Lung (tissue), 12 donors: ENCODE measurements around the gene TNFAIP8. TPM values are rescaled to one million over a fixed set of nuclear protein-coding genes. Genes with fewer than 3 reads are reported as not detected.
A peak's percentile ranks its signal among the peaks of the same experiment; 100 is the strongest.

Experiments used
- ATAC-seq: fragments of 200-7000 bp; cut with Tn5 transposase; one replicate; pipeline ENCODE4 v1.9.1; 2020; ENCODE audit warnings: moderate number of reproducible peaks; ENCODE audit not compliant: insufficient read depth, low FRiP score
- DNase-seq, 3 donors: peaks; one replicate each; pipeline ENCODE4 v3.0.0-alpha.2; 2013 to 2017
- H3K27ac ChIP-seq, 2 donors: one replicate each; pipeline ENCODE4 v1.5.1; 2013; ENCODE audit warnings: mild to moderate bottlenecking in 2 of 2, moderate library complexity in 2 of 2, control low read depth in 1 of 2, inconsistent platforms in 1 of 2, low read depth in 1 of 2, low read length in 1 of 2
- H3K27me3 ChIP-seq, 3 donors: one replicate each; pipeline ENCODE4 v1.5.1; 2013; ENCODE audit warnings: low read length in 2 of 3; ENCODE audit not compliant: control insufficient read depth in 3 of 3, insufficient read depth in 3 of 3
- H3K36me3 ChIP-seq, 4 donors: one replicate each; pipeline ENCODE4 v1.5.1; 2013; ENCODE audit warnings: low read length in 4 of 4, mild to moderate bottlenecking in 1 of 4, moderate library complexity in 1 of 4; ENCODE audit not compliant: control insufficient read depth in 4 of 4, insufficient read depth in 4 of 4
- H3K4me1 ChIP-seq, 5 donors: one replicate each; pipeline ENCODE4 v1.5.1; 2013; ENCODE audit warnings: low read length in 5 of 5, mild to moderate bottlenecking in 2 of 5, moderate library complexity in 1 of 5; ENCODE audit not compliant: control insufficient read depth in 5 of 5, insufficient read depth in 5 of 5
- H3K4me3 ChIP-seq: one replicate; pipeline ENCODE4 v1.5.1; 2013; ENCODE audit warnings: mild to moderate bottlenecking, control low read depth, moderate library complexity
- H3K9ac ChIP-seq, 2 donors: one replicate each; pipeline ENCODE4 v1.5.1; 2013; ENCODE audit warnings: low read length in 2 of 2, control low read depth in 1 of 2; ENCODE audit not compliant: insufficient read depth in 1 of 2
- H3K9me3 ChIP-seq, 4 donors: one replicate each; pipeline ENCODE4 v1.5.1; 2013; ENCODE audit warnings: low read length in 3 of 4, mild to moderate bottlenecking in 1 of 4, moderate library complexity in 1 of 4; ENCODE audit not compliant: control insufficient read depth in 4 of 4, insufficient read depth in 3 of 4
- CTCF ChIP-seq: IDR thresholded peaks from 2 replicates; pipeline ENCODE4 v1.5.1; 2012; ENCODE audit warnings: mild to moderate bottlenecking; ENCODE audit errors: control extremely low read depth, extremely low read depth
- WGBS, 2 donors: extraction: QIAGEN DNeasy Blood & Tissue Kit; methylation state at CpG; one replicate each; pipeline ENCODE4 v1.1.7; 2013; 5-methylcytosine and 5-hydroxymethylcytosine counted together
- polyA plus RNA-seq, 2 donors: library from polyadenylated mRNA; stranded (reverse); fragments of 200-250 nt; gene quantifications; one replicate each; pipeline ENCODE4 v1.2.1, GENCODE V29; 2013
- total RNA-seq, 2 donors: library from RNA; depleted of rRNA in 1 of 2; stranded (reverse); fragments of >200 nt in 1 of 2; gene quantifications; one replicate each; pipeline ENCODE4 v1.2.1, GENCODE V29; 2014 to 2021
- donor health status: control.
- donor health status: control.
- donor health status: Bipolar disorder and iron deficiency.
- donor health status: healthy.
- donor health status: DM: yes; HTN: yes; CAD: no.

The TNFAIP8 gene
- total and polyA plus RNA-seq, 4 donors = 11.5 to 58.9 (median 35.6) TPM

- H3K4me1 ChIP-seq = peaks cover 0 to 18% (median 6%) of the 10 kb centered on the region in 5 donors
- 63 to 88% methylated on average over 1 of the region's 1 CpG for WGBS, 2 donors
- H3K9ac ChIP-seq = no peak overlapping the region
- DNase-seq (no peak), ATAC-seq (no peak)
- no peak overlapping the region for H3K4me3 ChIP-seq
- no peak for TF ChIP-seq CTCF
- no peaks in the 10 kb centered on the region for H3K36me3 ChIP-seq
- no peak overlapping the region for H3K27ac ChIP-seq
- no peaks in the 10 kb centered on the region for H3K27me3 ChIP-seq
- H3K9me3 ChIP-seq = no peaks in the 10 kb centered on the region
Measured at GRCh38 chr5:119336262-119336661, 19.6 kb upstream of the TNFAIP8 start.

GRCh38 chr5:119336845-119337580 lies 18.8 kb upstream of the TNFAIP8 start:
- Histone ChIP-seq H3K27me3 (no peaks in the 10 kb centered on the region), H3K36me3 (no peaks in the 10 kb centered on the region), H3K27ac (peak overlapping the region in 1 of 2 donors; percentile 74), H3K4me3 (no peak overlapping the region), H3K9ac (no peak overlapping the region), H3K4me1 (peaks cover 0 to 18% (median 6%) of the 10 kb centered on the region in 5 donors), H3K9me3 (no peaks in the 10 kb centered on the region)
- DNase-seq (no peak), ATAC-seq (no peak)
- WGBS, 2 donors = 66 to 70% methylated on average over 3 of the region's 3 CpGs
- no peak for TF ChIP-seq CTCF

DNA sequence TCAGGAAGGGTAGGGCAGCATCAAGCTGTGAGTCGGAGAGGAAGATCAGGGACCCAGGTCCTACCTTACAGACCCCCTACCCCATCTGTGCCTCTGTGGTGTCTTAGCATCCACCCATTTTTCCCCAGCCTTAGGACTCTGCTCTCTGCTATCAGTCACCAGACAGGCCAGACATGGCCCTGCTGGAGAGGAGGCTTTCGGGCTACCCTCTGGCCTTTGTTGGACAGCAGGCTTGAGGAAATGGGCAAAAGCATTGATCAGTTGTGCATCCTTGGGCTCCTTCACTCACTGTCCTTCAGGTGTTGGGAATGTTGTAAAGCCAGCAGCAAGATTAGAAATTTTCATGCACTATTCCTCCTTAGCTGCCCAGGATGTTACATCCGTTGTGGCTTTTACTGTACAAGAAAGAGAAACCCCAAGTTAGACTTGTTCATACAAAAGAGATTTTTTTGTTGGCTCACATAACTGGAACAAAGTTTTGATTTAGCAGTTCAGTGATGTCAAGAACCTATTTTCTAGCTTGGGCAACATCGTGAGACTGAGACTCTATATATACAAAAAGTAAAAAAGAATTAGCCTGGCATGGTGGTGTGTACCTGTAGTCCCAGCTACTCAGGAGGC lies 17.4 kb upstream of the TNFAIP8 start:
- DNase-seq (no peak), ATAC-seq (no peak)
- H3K27ac ChIP-seq = no peak overlapping the region
- no peak overlapping the region for H3K9ac ChIP-seq
- no peaks in the 10 kb centered on the region for H3K9me3 ChIP-seq
- no peak overlapping the region for H3K4me3 ChIP-seq
- WGBS, 2 donors = 65 to 70% methylated on average over 4 of the region's 4 CpGs
- no peak for TF ChIP-seq CTCF
- H3K4me1 ChIP-seq = peaks cover 0 to 27% (median 9%) of the 10 kb centered on the region in 5 donors
- no peaks in the 10 kb centered on the region for H3K27me3 ChIP-seq
- H3K36me3 ChIP-seq = no peaks in the 10 kb centered on the region
